IPS-20b (cell line): Measurements from ENCODE around the gene TMEM131.
"Not testable (repeated sequence)": the region's sequence is repeated elsewhere in the genome, so short reads cannot be mapped to it uniquely, and the experiment has no call there.

ENCODE experiments used
- H3K27ac ChIP-seq: one replicate; pipeline ENCODE4 v1.5.1; 2013; ENCODE audit warnings: low read length
- H3K27me3 ChIP-seq: 2 replicates; pipeline ENCODE4 v1.6.1; 2013; ENCODE audit warnings: mild to moderate bottlenecking, low read length, inconsistent platforms; ENCODE audit not compliant: insufficient read depth
- H3K36me3 ChIP-seq: 2 replicates; pipeline ENCODE4 v1.6.1; 2013; ENCODE audit warnings: low read depth, mild to moderate bottlenecking, inconsistent platforms, low read length, moderate library complexity; ENCODE audit not compliant: insufficient read depth
- H3K4me1 ChIP-seq: 2 replicates; pipeline ENCODE4 v1.6.1; 2013; ENCODE audit warnings: mild to moderate bottlenecking, control low read depth, inconsistent platforms, low read length, moderate library complexity; ENCODE audit not compliant: insufficient read depth
- H3K4me3 ChIP-seq: 2 replicates; pipeline ENCODE4 v1.5.1; 2013; ENCODE audit warnings: mild to moderate bottlenecking, low read length, inconsistent platforms
- H3K9ac ChIP-seq: 2 replicates; pipeline ENCODE4 v1.6.1; 2013; ENCODE audit warnings: low read depth, mild to moderate bottlenecking, inconsistent platforms, low read length, moderate library complexity
- H3K9me3 ChIP-seq: 2 replicates; pipeline ENCODE4 v1.6.1; 2013; ENCODE audit warnings: mild to moderate bottlenecking, low read depth, low read length, inconsistent platforms; ENCODE audit not compliant: insufficient read depth

The TMEM131 gene

DNA sequence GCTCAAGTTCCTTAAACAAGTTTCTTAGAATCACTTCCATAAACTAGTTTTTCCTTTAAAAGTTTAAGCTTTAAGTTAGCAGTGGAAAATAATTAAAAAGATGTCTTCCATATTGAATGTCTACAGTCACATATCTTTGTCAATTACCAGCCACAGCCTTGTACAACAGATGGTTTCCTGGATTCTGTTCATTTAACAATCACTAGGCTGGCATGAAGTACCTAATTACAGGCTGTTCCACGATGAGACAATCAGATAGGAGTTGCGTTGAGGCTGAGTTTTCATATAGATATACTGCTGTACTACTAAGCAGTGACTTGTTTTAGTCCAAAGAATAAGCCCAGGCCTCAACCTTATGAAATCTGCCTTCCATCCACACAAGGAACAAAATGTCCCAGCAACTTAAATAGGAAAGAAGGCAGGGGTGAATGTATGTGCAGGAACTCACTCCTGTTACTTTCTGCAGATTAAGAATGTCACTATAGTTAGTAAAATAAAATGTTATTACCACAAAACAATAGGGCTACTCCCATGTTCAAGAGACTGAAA, 151.4 kb downstream of the TMEM131 start:
- H3K36me3 ChIP-seq: peaks cover 16% of the 10 kb centered on the region
- peaks cover 10% of the 10 kb centered on the region for H3K4me1 ChIP-seq
- no peaks in the 10 kb centered on the region for H3K27me3 ChIP-seq
- no peak overlapping the region for H3K9ac ChIP-seq
- no peak overlapping the region for H3K27ac ChIP-seq
- no peak overlapping the region for H3K4me3 ChIP-seq
- H3K9me3 ChIP-seq: no peaks in the 10 kb centered on the region

DNA sequence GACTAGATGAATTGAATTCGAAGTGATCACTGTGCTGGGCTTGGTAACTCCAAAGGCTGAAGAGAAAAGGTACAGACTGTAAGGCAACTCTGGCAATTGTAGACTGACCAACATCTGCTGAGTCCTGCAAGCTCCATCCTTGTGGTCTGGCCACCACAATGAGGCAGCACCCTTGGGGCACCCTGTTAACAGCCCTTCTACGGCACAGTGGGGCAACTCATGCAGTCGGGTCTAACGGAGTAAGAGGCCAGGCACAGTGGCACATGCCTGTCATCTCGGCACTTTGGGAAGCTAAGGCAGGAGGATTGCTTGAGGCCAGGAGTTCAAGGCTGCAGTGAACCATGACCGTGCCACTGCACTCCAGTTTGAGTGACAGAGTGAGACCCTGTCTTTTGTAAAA, 155.6 kb downstream of the TMEM131 start:
- H3K9ac ChIP-seq: no peak overlapping the region
- H3K4me3 ChIP-seq: no peak overlapping the region
- no peaks in the 10 kb centered on the region for H3K9me3 ChIP-seq
- peaks cover 19% of the 10 kb centered on the region for H3K36me3 ChIP-seq
- H3K27ac ChIP-seq: no peak overlapping the region
- no peaks in the 10 kb centered on the region for H3K27me3 ChIP-seq
- peaks cover 8% of the 10 kb centered on the region for H3K4me1 ChIP-seq

DNA sequence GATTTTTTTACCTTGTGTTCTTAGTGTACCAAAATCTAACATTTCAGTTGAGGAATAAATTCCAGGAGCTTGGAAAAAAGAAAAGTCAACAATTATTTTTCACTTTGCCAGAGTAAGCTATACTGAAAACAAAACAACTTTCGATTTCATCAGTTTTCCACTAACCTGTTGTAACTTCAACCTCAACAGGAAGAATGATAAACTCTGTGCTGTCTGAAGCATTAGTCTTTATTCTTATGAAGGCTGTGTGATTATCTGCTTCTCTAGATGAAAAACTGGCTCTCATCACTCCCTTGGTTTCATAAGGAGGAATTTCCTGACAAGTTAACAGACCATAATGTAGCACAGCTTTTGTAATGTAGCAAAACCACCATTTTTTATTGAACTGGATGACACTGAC, 161.1 kb downstream of the TMEM131 start:
- H3K9me3 ChIP-seq: no peaks in the 10 kb centered on the region
- no peak overlapping the region for H3K27ac ChIP-seq
- no peak overlapping the region for H3K9ac ChIP-seq

DNA sequence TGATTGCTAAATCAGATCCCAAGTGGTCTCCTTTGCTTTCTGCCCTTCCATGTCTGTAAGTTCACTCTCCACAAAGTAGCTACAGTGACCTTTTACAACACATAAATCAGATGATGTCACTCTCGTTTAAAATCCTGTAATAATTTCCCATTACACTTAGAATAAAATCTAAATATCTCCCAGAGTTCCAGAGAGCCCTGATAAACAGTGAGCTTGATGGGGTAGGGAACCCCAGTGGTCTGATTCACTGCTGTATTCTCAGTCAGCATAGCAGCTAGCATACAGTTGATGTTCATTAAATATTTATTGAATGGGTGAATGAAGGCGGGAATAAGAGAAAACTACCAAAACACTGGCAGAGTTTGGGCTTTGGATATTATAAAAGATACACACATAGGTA, 164.6 kb downstream of the TMEM131 start:
- Histone ChIP-seq H3K36me3 (0 out of 2 replicates have a peak, but pooled peaks cover 2% of the 10 kb centered on the region), H3K27me3 (no peaks in the 10 kb centered on the region), H3K9me3 (no peaks in the 10 kb centered on the region), H3K27ac (no peak overlapping the region), H3K4me1 (peaks cover 5% of the 10 kb centered on the region; the same call in 1 of the 2 replicates), H3K9ac (no peak overlapping the region), H3K4me3 (no peak overlapping the region)

More for the DNA sequence above, 161.1 kb downstream of the TMEM131 start:
- Histone ChIP-seq H3K4me1 (peaks cover 5% of the 10 kb centered on the region; the same call in 1 of the 2 replicates), H3K36me3 (peaks cover 4% of the 10 kb centered on the region; the same call in 1 of the 2 replicates), H3K27me3 (no peaks in the 10 kb centered on the region), H3K4me3 (no peak overlapping the region)

DNA sequence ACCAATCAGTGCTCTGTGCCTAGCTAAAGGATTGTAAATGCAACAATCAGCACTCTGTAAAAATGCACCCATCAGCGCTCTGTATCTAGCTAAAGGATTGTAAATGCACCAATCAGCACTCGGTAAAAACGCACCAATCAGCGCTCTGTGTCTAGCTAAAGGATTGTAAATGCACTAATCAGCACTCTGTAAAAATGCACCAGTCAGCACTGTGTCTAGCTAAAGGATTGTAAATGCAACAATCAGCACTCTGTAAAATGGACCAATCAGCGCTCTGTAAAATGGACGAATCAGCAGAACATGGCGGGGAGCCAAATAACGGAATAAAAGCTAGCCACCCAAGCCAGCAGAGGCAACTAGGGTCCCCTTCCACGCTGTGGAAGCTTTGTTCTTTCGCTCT, 166.5 kb downstream of the TMEM131 start:
- not testable (repeated sequence) for H3K9ac ChIP-seq, H3K4me1 ChIP-seq, H3K27ac ChIP-seq, H3K36me3 ChIP-seq, H3K27me3 ChIP-seq, H3K4me3 ChIP-seq, H3K9me3 ChIP-seq

DNA sequence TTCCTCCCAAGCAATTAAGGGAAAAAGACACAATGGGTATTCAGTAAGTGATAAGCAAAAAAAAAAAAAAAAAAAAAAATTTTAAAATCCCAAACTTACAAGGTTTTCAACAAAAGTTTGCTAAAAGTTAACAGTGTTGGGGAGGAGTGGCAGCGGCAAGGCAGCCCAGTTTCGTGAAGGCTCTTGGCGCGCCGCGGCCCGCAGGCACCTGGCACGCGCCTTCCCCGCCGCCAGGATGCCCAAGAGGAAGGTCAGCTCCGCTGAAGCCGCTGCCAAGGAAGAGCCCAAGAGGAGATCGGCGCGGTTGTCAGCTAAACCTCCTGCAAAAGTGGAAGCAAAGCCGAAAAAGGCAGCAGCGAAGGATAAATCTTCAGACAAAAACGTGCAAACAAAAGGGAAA, 168.7 kb downstream of the TMEM131 start:
- not testable (repeated sequence) for H3K9ac ChIP-seq, H3K9me3 ChIP-seq, H3K36me3 ChIP-seq, H3K4me3 ChIP-seq, H3K27me3 ChIP-seq, H3K27ac ChIP-seq, H3K4me1 ChIP-seq

DNA sequence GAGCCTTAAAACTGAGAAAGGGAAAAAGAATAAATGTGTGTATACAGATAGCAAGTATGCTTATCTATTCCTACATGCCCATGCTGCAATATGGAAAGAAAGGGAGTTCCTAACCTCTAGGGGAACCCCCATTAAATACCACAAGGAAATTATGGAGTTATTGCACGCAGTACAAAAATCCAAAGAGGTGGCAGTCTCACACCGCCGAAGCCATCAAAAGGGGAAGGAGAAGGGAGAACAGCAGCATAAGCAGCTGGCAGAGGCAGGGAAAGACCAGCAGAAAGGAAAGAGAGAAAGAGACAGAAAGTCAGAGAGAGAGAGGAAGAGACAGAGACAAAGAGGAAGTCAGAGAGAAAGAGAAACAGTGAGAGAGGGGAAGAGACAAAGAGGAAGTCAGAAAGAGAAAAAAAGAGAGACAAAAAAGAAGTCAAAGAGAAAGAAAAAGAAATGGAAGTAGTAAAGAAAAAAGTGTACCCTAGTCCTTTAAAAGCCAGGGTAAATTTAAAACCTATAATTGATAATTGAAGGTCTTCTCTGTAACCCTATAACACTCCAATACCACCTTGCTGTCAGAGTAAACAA, 169.4 kb downstream of the TMEM131 start:
- not testable (repeated sequence) for H3K36me3 ChIP-seq, H3K4me3 ChIP-seq, H3K4me1 ChIP-seq, H3K9ac ChIP-seq, H3K9me3 ChIP-seq, H3K27me3 ChIP-seq, H3K27ac ChIP-seq

DNA sequence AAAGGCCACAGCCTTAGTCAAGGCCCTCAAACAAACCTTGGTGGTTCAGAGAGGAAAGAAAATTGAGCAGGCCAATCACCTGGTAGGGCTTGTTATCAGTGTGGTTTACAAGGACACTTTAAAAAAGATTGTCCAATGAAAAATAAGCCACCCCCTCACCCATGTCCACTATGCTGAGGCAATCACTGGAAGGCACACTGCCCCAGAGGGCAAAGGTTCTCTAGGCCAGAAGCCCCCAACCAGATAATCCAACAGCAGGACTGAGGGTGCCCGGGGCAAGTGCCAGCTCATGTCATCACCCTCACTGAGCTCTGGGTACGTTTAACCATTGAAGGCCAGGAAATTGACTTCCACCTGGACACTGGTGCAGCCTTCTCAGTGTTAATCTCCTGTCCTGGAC, 171.7 kb downstream of the TMEM131 start:
- not testable (repeated sequence) for H3K4me3 ChIP-seq, H3K27ac ChIP-seq, H3K27me3 ChIP-seq, H3K36me3 ChIP-seq, H3K9ac ChIP-seq, H3K4me1 ChIP-seq, H3K9me3 ChIP-seq

DNA sequence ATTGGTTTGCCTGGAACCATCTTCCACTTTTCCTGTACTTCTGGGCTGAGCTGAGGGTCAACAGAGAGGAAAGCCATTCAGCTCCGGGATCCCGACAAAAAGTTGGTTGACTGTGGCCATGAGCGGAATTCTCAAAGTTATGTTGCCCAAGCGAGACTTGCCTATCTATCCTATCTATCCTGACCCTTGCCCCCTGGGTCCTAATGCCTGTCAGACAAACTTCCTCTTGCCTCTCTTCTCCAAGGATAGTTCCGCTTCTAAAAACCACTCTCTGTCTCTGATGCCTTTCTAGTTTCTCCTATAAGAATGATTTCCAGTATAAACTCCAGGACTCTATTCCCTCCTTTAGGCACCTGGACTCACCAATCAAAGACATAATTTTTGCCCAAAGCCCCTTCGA, 173.9 kb downstream of the TMEM131 start:
- H3K9me3 ChIP-seq, H3K9ac ChIP-seq, H3K27ac ChIP-seq, H3K4me3 ChIP-seq, H3K27me3 ChIP-seq, H3K4me1 ChIP-seq, H3K36me3 ChIP-seq: not testable (repeated sequence)

DNA sequence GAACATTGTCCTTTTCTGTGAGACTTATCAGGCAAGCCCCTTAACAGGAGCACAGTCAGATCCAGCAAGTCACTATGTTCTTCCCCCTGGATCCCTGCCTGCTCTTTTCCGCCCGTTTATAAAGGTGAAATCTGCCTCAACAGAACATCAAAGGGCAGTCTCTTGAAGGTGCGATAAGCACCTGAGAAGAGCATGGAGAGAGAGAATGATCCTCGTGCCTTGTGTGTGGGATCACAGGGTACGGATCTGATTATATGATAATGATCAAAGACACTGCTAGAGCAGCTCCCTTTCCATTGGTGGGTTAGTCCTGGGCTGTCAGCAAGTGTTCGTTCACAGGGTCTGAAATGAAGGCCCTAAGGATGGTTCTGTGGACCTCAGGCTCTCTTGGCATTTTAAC, 176.0 kb downstream of the TMEM131 start:
- no peak overlapping the region for H3K9ac ChIP-seq
- H3K9me3 ChIP-seq: no peaks in the 10 kb centered on the region
- no peaks in the 10 kb centered on the region for H3K27me3 ChIP-seq
- H3K27ac ChIP-seq: no peak overlapping the region
- no peak overlapping the region for H3K4me3 ChIP-seq
- no peaks in the 10 kb centered on the region for H3K36me3 ChIP-seq
- peaks cover 3% of the 10 kb centered on the region; the same call in 1 of the 2 replicates for H3K4me1 ChIP-seq

DNA sequence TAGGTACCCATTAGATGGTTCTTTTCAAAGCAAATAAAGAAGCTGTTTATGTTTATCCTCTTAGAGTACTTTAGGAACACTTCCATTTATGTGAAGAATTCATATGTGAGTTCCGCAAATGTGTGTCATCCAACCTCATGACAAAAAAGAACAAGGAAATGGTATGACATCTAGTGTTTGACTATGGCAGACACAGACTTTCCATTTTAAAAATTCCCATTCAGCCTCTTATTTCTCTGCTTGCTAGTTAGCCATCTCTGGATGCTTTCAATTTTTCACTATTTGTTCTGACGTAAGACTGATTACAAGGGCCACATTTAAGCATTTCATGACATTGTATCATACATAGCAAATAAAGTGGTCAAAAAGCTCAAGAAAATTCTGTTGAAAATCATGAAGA, 179.3 kb downstream of the TMEM131 start:
- peaks cover 13% of the 10 kb centered on the region for H3K36me3 ChIP-seq
- no peak overlapping the region for H3K27ac ChIP-seq

DNA sequence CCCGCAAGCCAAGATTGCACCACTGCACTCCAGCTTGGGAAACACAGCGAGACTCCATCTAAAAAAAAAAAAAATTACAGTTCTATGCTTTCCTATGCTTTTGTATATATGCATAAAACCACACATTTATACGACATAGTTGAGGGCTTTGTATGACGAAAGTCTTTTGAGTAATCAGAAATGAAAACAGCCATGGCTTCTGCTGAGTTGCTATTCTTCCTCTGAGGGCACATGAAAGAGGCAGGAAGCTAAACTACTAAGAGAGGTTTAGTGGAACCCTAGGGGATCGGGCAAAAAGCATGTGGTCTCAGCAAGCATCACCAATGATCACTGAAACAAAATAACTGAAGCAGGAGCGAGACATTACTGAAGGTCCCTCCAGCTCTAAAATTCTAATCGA, 182.8 kb downstream of the TMEM131 start:
- H3K9me3 ChIP-seq: no peaks in the 10 kb centered on the region
- H3K36me3 ChIP-seq: peaks cover 32% of the 10 kb centered on the region
- no peak overlapping the region for H3K4me3 ChIP-seq
- H3K27me3 ChIP-seq: no peaks in the 10 kb centered on the region
- no peaks in the 10 kb centered on the region for H3K4me1 ChIP-seq
- no peak overlapping the region for H3K27ac ChIP-seq
- no peak overlapping the region for H3K9ac ChIP-seq

More for the DNA sequence above, 179.3 kb downstream of the TMEM131 start:
- no peaks in the 10 kb centered on the region for H3K27me3 ChIP-seq
- no peak overlapping the region for H3K9ac ChIP-seq
- H3K4me1 ChIP-seq: no peaks in the 10 kb centered on the region
- no peaks in the 10 kb centered on the region for H3K9me3 ChIP-seq
- H3K4me3 ChIP-seq: no peak overlapping the region
